Left lung (tissue), 10 donors: ENCODE results near the gene C2orf72. TPM values are rescaled to one million over a fixed set of nuclear protein-coding genes. Genes with fewer than 3 reads are reported as not detected.

Source experiments
- ATAC-seq: fragments of 200-7000 bp; cut with Tn5 transposase; one replicate; pipeline ENCODE4 v1.9.1; 2020; ENCODE audit warnings: moderate library complexity
- DNase-seq, 4 donors: peaks; one replicate each; pipeline ENCODE4 v3.0.0-alpha.2; 2013 to 2020
- H3K27ac ChIP-seq, 2 donors: fragments of 200-600 bp; sonication (generic) in 1 of 2; one replicate each; pipeline versions ENCODE4 v1.5.0 to v1.8.0; 2020 to 2021
- H3K27me3 ChIP-seq, 2 donors: fragments of 200-600 bp; sonication (generic) in 1 of 2; one replicate each; pipeline versions ENCODE4 v1.5.0 to v1.8.0; 2020 to 2021
- H3K36me3 ChIP-seq, 2 donors: fragments of 200-600 bp; sonication (generic) in 1 of 2; one replicate each; pipeline versions ENCODE4 v1.5.0 to v1.8.0; 2020 to 2021
- H3K4me1 ChIP-seq, 2 donors: fragments of 200-600 bp; one replicate each; pipeline ENCODE4 v1.8.0; 2021
- H3K4me3 ChIP-seq, 2 donors: fragments of 200-600 bp; sonication (generic) in 1 of 2; one replicate each; pipeline versions ENCODE4 v1.5.0 to v1.8.0; 2020 to 2021; ENCODE audit warnings: mild to moderate bottlenecking in 1 of 2
- H3K9me3 ChIP-seq, 2 donors: fragments of 200-600 bp; sonication (generic) in 1 of 2; one replicate each; pipeline versions ENCODE4 v1.5.0 to v1.8.0; 2020 to 2021
- intact Hi-C, 2 donors: fragments of 100-400 bp; cut with DNase I; formaldehyde crosslinking; loops; one replicate each; pipeline versions ENCODE4 v1.11.2 to v1.14.2; 2022
- polyA plus RNA-seq, 6 donors: library from polyadenylated mRNA; unstranded; fragments of 120-200 nt; gene quantifications; one replicate each; pipeline ENCODE4 v1.2.1, GENCODE V29; 2013; ENCODE audit not compliant: insufficient read length in 6 of 6
- total RNA-seq, 2 donors: library from RNA; stranded (reverse); fragmentation: NEBNext Ultra II Directional; extraction: Animal tissue kit (Norgen Biotek cat#: 25700); gene quantifications; one replicate each; pipeline ENCODE4 v1.2.1, GENCODE V29; 2021
- TF ChIP-seq, protein P1 (sequence below), 2 donors: fragments of 200-600 bp; sonication (generic) in 1 of 2; IDR thresholded peaks; one replicate each; pipeline versions ENCODE4 v1.5.0 to v1.8.0; 2021; ENCODE audit warnings: antibody characterized with exemption in 2 of 2
- donor health status: DM: no; HTN: yes; CAD: no.
- donor health status: DM: no; HTN: no; CAD: no.

The C2orf72 gene
- total and polyA plus RNA-seq, 8 donors: 0.21 to 1.1 (median 0.53) TPM

DNA sequence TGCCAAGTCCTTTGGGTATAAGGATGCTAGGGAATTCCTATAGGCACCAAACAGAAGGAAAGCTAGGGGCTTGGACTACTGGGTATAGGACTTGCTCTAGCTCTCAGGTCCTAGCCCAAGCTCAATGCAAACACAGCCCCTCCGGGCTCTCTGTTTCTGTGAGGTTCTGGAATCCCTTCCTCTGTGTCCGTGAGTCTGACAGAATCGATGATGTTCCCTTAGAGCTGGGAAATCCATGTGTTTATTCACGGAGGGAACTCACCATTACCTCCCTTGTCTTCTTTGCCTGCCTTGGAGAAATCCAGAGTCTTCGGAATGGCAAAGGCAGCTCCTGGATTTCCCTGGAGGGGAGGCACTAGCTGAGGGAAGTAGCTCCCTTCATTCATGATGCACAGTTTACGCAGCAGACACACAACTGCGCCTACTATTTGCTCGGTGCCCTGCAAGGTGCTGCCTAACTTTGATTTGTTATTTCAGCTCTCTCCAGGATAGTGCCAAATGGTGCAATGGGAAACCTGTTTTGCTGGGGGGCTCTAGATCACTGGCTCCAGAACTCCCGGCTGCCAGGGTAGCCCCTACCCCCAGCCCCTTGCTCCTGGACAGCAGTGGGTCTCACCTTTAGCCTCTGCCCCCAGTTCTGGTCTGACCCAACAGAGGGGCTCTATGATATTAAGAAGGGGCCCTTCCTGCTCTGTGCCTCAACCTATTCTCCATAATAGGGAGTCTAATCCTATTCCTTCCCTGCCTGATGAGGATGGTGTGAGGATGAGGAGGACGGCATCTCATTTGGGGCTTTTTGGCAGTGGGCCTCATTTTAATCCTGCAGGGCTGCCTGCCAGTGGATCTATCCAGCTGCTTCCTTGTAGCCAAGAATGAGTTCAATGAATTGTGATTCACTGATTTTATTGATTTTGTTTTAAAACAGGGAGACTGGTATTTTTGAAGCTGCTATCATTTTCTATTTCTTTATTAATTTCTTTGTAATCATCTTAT, 10.9 kb downstream of the C2orf72 start:
- ATAC-seq (no peak), DNase-seq (no peak)
- intact Hi-C loops: no loop called here

GRCh38 chr2:231049286-231050017, 12.1 kb downstream of the C2orf72 start:
- Histone ChIP-seq H3K4me1 (peaks cover 4 to 12% of the 10 kb centered on the region in 2 donors), H3K27ac (no peak overlapping the region), H3K9me3 (no peaks in the 10 kb centered on the region), H3K36me3 (no peaks in the 10 kb centered on the region), H3K4me3 (no peak overlapping the region), H3K27me3 (peaks cover 0 to 53% of the 10 kb centered on the region in 2 donors)
- ATAC-seq: no peak
- TF ChIP-seq, protein P1, sequence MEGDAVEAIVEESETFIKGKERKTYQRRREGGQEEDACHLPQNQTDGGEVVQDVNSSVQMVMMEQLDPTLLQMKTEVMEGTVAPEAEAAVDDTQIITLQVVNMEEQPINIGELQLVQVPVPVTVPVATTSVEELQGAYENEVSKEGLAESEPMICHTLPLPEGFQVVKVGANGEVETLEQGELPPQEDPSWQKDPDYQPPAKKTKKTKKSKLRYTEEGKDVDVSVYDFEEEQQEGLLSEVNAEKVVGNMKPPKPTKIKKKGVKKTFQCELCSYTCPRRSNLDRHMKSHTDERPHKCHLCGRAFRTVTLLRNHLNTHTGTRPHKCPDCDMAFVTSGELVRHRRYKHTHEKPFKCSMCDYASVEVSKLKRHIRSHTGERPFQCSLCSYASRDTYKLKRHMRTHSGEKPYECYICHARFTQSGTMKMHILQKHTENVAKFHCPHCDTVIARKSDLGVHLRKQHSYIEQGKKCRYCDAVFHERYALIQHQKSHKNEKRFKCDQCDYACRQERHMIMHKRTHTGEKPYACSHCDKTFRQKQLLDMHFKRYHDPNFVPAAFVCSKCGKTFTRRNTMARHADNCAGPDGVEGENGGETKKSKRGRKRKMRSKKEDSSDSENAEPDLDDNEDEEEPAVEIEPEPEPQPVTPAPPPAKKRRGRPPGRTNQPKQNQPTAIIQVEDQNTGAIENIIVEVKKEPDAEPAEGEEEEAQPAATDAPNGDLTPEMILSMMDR (IDR thresholded peaks at IDR 0.05): no peak
- intact Hi-C loops: no loop called here
- no peak for DNase-seq

More for the DNA sequence above, 10.9 kb downstream of the C2orf72 start:
- H3K9me3 ChIP-seq: no peaks in the 10 kb centered on the region
- H3K27ac ChIP-seq: no peak overlapping the region
- peaks cover 4 to 10% of the 10 kb centered on the region in 2 donors for H3K4me1 ChIP-seq
- no peaks in the 10 kb centered on the region for H3K36me3 ChIP-seq
- TF ChIP-seq, protein P1 (IDR thresholded peaks at IDR 0.05): no peak
- no peak overlapping the region for H3K4me3 ChIP-seq
- peaks cover 0 to 53% of the 10 kb centered on the region in 2 donors for H3K27me3 ChIP-seq

GRCh38 chr2:231050018-231050901, 12.9 kb downstream of the C2orf72 start:
- Histone ChIP-seq H3K4me3 (no peak overlapping the region), H3K36me3 (no peaks in the 10 kb centered on the region), H3K27ac (no peak overlapping the region), H3K4me1 (peaks cover 4 to 12% of the 10 kb centered on the region in 2 donors), H3K27me3 (peaks cover 0 to 53% of the 10 kb centered on the region in 2 donors), H3K9me3 (no peaks in the 10 kb centered on the region)
- TF ChIP-seq, protein P1 (IDR thresholded peaks at IDR 0.05): no peak
- no peak for ATAC-seq
- no peak for DNase-seq
- intact Hi-C loops: no loop called here

DNA sequence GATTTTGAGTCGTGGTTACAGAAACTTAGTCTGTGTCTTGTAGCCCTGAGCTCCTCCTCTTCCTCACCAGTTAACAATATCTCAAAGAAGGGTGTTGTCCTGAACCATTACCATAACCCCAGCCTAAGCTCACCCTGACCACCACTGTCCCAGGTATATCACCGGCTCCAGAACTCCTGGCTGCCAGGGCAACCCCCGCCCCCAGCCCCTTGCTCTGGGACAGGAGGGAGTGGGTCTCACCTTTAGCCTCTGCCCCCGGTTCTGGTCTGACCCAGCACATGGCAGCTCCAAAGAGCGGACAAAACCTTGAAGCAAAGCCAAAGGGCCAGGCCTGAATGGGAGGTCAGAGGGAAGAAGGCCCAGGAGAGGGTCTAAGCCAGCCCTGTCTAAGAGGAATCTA, 13.8 kb downstream of the C2orf72 start:
- DNase-seq (no peak), ATAC-seq (no peak)
- Histone ChIP-seq H3K9me3 (no peaks in the 10 kb centered on the region), H3K4me1 (peaks cover 4 to 12% of the 10 kb centered on the region in 2 donors), H3K27ac (no peak overlapping the region), H3K36me3 (no peaks in the 10 kb centered on the region), H3K27me3 (peaks cover 0 to 53% of the 10 kb centered on the region in 2 donors), H3K4me3 (no peak overlapping the region)
- TF ChIP-seq, protein P1 (IDR thresholded peaks at IDR 0.05): no peak
- intact Hi-C loops: no loop called here
